ENCODE results near the gene EFHD1. TPM values are rescaled to one million over a fixed set of nuclear protein-coding genes. Genes with fewer than 3 reads are reported as not detected.

The EFHD1 gene
- total RNA-seq, 1 experiment from 2014 or later: not detected

- no peaks in the 10 kb centered on the region for H3K4me1 Mint-ChIP-seq (ENCODE audit: insufficient read depth, unreplicated experiment)
- no peaks in the 10 kb centered on the region for H3K9me3 Mint-ChIP-seq (ENCODE audit: unreplicated experiment)
- H3K27me3 Mint-ChIP-seq (ENCODE audit: insufficient read depth, unreplicated experiment): no peaks in the 10 kb centered on the region
- H3K4me3 Mint-ChIP-seq (ENCODE audit: unreplicated experiment): no peak overlapping the region
- no peaks in the 10 kb centered on the region for H3K36me3 Mint-ChIP-seq (ENCODE audit: insufficient read depth, unreplicated experiment)
- ChIA-PET CTCF (interaction anchor here (0.6 kb wide), 1 partner anchor 20 kb away, joined by 3 read pairs; no protein-coding TSS in a partner anchor), POLR2A (no interaction called here)
- no peak overlapping the region for H3K27ac Mint-ChIP-seq (ENCODE audit: low read depth, unreplicated experiment)
- no peak for DNase-seq (ENCODE audit: unreplicated experiment)
- BruUV-seq (replicated peaks): no TSS peak
- TF ChIP-seq, protein P1, sequence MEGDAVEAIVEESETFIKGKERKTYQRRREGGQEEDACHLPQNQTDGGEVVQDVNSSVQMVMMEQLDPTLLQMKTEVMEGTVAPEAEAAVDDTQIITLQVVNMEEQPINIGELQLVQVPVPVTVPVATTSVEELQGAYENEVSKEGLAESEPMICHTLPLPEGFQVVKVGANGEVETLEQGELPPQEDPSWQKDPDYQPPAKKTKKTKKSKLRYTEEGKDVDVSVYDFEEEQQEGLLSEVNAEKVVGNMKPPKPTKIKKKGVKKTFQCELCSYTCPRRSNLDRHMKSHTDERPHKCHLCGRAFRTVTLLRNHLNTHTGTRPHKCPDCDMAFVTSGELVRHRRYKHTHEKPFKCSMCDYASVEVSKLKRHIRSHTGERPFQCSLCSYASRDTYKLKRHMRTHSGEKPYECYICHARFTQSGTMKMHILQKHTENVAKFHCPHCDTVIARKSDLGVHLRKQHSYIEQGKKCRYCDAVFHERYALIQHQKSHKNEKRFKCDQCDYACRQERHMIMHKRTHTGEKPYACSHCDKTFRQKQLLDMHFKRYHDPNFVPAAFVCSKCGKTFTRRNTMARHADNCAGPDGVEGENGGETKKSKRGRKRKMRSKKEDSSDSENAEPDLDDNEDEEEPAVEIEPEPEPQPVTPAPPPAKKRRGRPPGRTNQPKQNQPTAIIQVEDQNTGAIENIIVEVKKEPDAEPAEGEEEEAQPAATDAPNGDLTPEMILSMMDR (IDR thresholded peaks at IDR 0.05; ENCODE audit: unreplicated experiment): no peak
- intact Hi-C loops (cut with micrococcal nuclease): no loop called here
Observed at GRCh38 chr2:232649033-232649432, 15.6 kb downstream of the EFHD1 start.

DNA sequence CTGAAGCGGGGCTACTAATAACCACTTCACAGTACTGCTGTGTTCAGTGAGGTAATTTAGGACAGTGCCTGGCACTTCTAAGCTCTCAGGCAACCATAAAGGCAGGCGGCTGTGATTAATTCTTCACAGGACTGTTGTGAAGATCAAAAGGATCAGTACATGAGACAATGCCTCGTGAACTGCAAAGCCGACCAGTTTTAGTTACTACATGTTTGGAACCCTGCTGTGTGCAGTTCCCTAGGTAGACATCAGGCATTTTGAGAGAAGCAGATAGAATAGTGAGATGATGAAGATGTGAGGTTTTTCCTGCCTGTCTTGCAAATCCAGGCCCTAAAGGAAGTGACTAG, 19.1 kb downstream of the EFHD1 start:
- no peaks in the 10 kb centered on the region for H3K9me3 Mint-ChIP-seq (ENCODE audit: unreplicated experiment)
- no peaks in the 10 kb centered on the region for H3K4me1 Mint-ChIP-seq (ENCODE audit: insufficient read depth, unreplicated experiment)
- CTCF ChIA-PET: interaction anchor here (0.6 to 1.0 kb wide), 2 partner anchors 8 to 16 kb away, joined by 3 to 4 read pairs; no protein-coding TSS in a partner anchor
- no peaks in the 10 kb centered on the region for H3K36me3 Mint-ChIP-seq (ENCODE audit: insufficient read depth, unreplicated experiment)
- no peaks in the 10 kb centered on the region for H3K27me3 Mint-ChIP-seq (ENCODE audit: insufficient read depth, unreplicated experiment)
- POLR2A ChIA-PET: interaction anchor here (1.0 kb wide), 1 partner anchor 16 kb away, joined by 3 read pairs; no protein-coding TSS in a partner anchor
- BruUV-seq (replicated peaks): no TSS peak
- TF ChIP-seq, protein P1 (IDR thresholded peaks at IDR 0.05; ENCODE audit: unreplicated experiment): no peak
- DNase-seq (ENCODE audit: unreplicated experiment): no peak
- H3K4me3 Mint-ChIP-seq (ENCODE audit: unreplicated experiment): no peak overlapping the region
- intact Hi-C loops (cut with micrococcal nuclease): no loop called here
- H3K27ac Mint-ChIP-seq (ENCODE audit: low read depth, unreplicated experiment): no peak overlapping the region

DNA sequence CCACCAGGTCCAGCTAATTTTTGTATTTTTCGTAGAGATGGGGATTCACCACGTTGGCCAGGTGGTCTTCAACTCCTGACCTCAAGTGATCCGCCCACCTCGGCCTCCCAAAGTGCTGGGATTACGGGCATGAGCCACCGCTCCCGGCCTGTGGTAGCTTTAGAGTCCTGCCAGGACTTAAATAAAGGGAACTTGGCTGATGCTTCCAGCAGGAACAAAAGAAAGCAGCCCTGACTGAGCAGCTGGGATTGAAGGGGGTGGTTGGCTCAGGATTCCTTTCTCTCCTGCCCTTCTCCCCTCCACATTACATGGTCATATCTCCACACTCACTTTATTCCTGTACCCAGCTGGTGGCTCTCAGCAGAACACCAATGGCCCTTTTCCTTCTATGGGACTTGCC, 20.0 kb downstream of the EFHD1 start:
- intact Hi-C loops (cut with micrococcal nuclease): no loop called here
- H3K9me3 Mint-ChIP-seq (ENCODE audit: unreplicated experiment): no peaks in the 10 kb centered on the region
- no TSS peak for BruUV-seq (replicated peaks)
- DNase-seq (ENCODE audit: unreplicated experiment): no peak
- no peak overlapping the region for H3K27ac Mint-ChIP-seq (ENCODE audit: low read depth, unreplicated experiment)
- ChIA-PET POLR2A (interaction anchor here (0.6 to 1.0 kb wide), 2 partner anchors 15 to 42 kb away, joined by 3 read pairs; no protein-coding TSS in a partner anchor), CTCF (interaction anchor here (0.6 to 1.0 kb wide), 2 partner anchors 9 to 41 kb away, joined by 4 read pairs; no protein-coding TSS in a partner anchor)
- H3K4me1 Mint-ChIP-seq (ENCODE audit: insufficient read depth, unreplicated experiment): no peaks in the 10 kb centered on the region
- no peak overlapping the region for H3K4me3 Mint-ChIP-seq (ENCODE audit: unreplicated experiment)
- H3K27me3 Mint-ChIP-seq (ENCODE audit: insufficient read depth, unreplicated experiment): no peaks in the 10 kb centered on the region
- TF ChIP-seq, protein P1 (IDR thresholded peaks at IDR 0.05; ENCODE audit: unreplicated experiment): no peak
- no peaks in the 10 kb centered on the region for H3K36me3 Mint-ChIP-seq (ENCODE audit: insufficient read depth, unreplicated experiment)

DNA sequence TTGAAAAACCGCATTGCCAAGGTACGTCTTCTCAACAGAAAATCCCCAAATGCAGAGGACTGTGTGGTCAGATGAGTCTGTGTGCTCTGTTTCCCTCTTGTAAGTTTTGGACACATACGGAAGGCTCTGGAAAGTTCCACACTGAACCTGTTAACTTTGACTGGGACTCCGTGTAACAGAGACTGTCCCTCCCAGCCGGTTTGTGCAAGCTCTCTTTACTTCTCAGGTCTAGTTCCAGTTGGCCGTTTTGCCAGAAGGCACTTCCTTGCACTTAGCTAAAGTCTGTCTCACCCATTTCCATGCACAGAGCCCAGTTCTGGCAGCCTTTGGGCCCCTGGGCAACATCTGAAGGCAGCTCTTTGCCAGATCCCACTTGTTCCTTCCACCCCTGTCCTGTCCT, 22.0 kb downstream of the EFHD1 start:
- Mint-ChIP-seq H3K4me1 (ENCODE audit: insufficient read depth, unreplicated experiment) (no peaks in the 10 kb centered on the region), H3K9me3 (ENCODE audit: unreplicated experiment) (no peaks in the 10 kb centered on the region), H3K27me3 (ENCODE audit: insufficient read depth, unreplicated experiment) (no peaks in the 10 kb centered on the region), H3K36me3 (ENCODE audit: insufficient read depth, unreplicated experiment) (no peaks in the 10 kb centered on the region), H3K4me3 (ENCODE audit: unreplicated experiment) (no peak overlapping the region), H3K27ac (ENCODE audit: low read depth, unreplicated experiment) (no peak overlapping the region)
- no peak for DNase-seq (ENCODE audit: unreplicated experiment)
- ChIA-PET POLR2A (no interaction called here), CTCF (interaction anchor here (0.6 to 0.7 kb wide), 2 partner anchors 14 to 1130 kb away, joined by 3 to 4 read pairs; no protein-coding TSS in a partner anchor)
- TF ChIP-seq, protein P1 (IDR thresholded peaks at IDR 0.05; ENCODE audit: unreplicated experiment): no peak
- no TSS peak for BruUV-seq (replicated peaks)
- intact Hi-C loops (cut with micrococcal nuclease): no loop called here
